Measurements from ENCODE around the gene MBNL3. TPM values are rescaled to one million over a fixed set of nuclear protein-coding genes. Genes with fewer than 3 reads are reported as not detected.

Gene MBNL3
- total RNA-seq, 1 experiment from 2014 or later, result 4.0 TPM

DNA sequence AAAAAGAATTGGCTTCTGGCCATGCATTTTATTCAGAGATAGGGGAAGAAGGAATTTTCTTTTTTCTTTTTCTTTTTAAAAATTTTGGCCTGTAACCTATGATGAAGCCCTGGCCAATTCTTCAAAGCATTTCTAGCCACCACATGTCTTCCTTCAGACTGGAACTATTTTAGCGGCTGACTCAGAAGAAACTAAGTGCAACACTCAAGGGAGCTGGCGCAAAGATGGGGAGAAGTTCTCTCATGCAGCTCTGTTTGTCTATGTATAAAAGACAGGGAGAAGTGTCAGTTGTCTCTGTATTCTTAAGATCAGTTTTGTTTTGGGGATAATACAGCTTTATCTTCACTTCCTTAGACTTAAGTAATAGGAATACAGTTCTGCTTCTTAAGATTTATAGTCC lies 46.1 kb downstream of the MBNL3 start:
- POLR2A ChIA-PET, result no interaction called here
- peaks cover 17% of the 10 kb centered on the region for H3K9me3 Mint-ChIP-seq

More for the DNA sequence above, 46.1 kb downstream of the MBNL3 start:
- H3K27ac Mint-ChIP-seq, result no peak overlapping the region
- no peak for ATAC-seq
- H3K36me3 Mint-ChIP-seq, result no peaks in the 10 kb centered on the region; the same call in 1 of the 2 replicates
- H3K27me3 Mint-ChIP-seq (ENCODE audit: low read depth), result no peaks in the 10 kb centered on the region; the same call in 1 of the 2 replicates
- H3K4me3 Mint-ChIP-seq, result no peak overlapping the region
- no peak for DNase-seq (ENCODE audit: low spot score)
- CTCF ChIA-PET, result no interaction called here
- H3K4me1 Mint-ChIP-seq, result peaks cover 5% of the 10 kb centered on the region; the same call in 1 of the 2 replicates
- no peak for TF ChIP-seq E2F1 (CRISPR knock-in tag; IDR thresholded peaks at IDR 0.05)
- no peak for TF ChIP-seq ELF4 (CRISPR knock-in tag; IDR thresholded peaks at IDR 0.05; ENCODE audit: low read depth)
- TF ChIP-seq ERG (CRISPR knock-in tag; IDR thresholded peaks at IDR 0.05), result no peak
- no peak for TF ChIP-seq TEAD4 (CRISPR knock-in tag; IDR thresholded peaks at IDR 0.05)
- TF ChIP-seq ARID4B (CRISPR knock-in tag; IDR thresholded peaks at IDR 0.05; ENCODE audit: borderline replicate concordance), result no peak
- TF ChIP-seq ZNF423 (CRISPR knock-in tag; IDR thresholded peaks at IDR 0.05), result no peak
- TF ChIP-seq TCF7 (CRISPR knock-in tag; IDR thresholded peaks at IDR 0.05; ENCODE audit: low read depth), result no peak
- no peak for TF ChIP-seq SMAD4 (CRISPR knock-in tag; IDR thresholded peaks at IDR 0.05)
- TF ChIP-seq ETV6 (CRISPR knock-in tag; IDR thresholded peaks at IDR 0.05), result no peak
- no peak for TF ChIP-seq ZNF232 (CRISPR knock-in tag; IDR thresholded peaks at IDR 0.05)
- no peak for TF ChIP-seq SOX15 (CRISPR knock-in tag; IDR thresholded peaks at IDR 0.05)
- TF ChIP-seq NR2C2 (CRISPR knock-in tag; IDR thresholded peaks at IDR 0.05), result no peak
- TF ChIP-seq PRDM15 (CRISPR knock-in tag; IDR thresholded peaks at IDR 0.05), result no peak
- no peak for TF ChIP-seq ZNF219 (CRISPR knock-in tag; IDR thresholded peaks at IDR 0.05; ENCODE audit: borderline replicate concordance)
- no peak for TF ChIP-seq RELA (CRISPR knock-in tag; IDR thresholded peaks at IDR 0.05; ENCODE audit: borderline replicate concordance)
- no peak for TF ChIP-seq ZNF317 (CRISPR knock-in tag; IDR thresholded peaks at IDR 0.05; ENCODE audit: borderline replicate concordance, low read depth)
- TF ChIP-seq STAT6 (CRISPR knock-in tag; conservative IDR thresholded peaks at IDR 0.05; ENCODE audit: low read depth), result no peak
